GM12872 (cell line): ENCODE measurements around the gene ARHGAP21.

ENCODE experiments used
- CTCF ChIP-seq: IDR thresholded peaks from 3 replicates; pipeline ENCODE4 v1.5.1; 2011; ENCODE audit warnings: low read depth, mild to moderate bottlenecking, low read length, moderate library complexity; ENCODE audit not compliant: insufficient read depth

Gene ARHGAP21

GRCh38 chr10:24723788-24724380 is at the start of gene ARHGAP21:
Gene ARHGAP21, minus strand, starts transcription at chr10:24723887. Its CDS starts 1,988 bp downstream, at chr10:24721899.
- TF ChIP-seq CTCF = no peak

GRCh38 chr10:24771943-24772694 is 48.4 kb upstream of the ARHGAP21 start:
- TF ChIP-seq CTCF = no peak

DNA sequence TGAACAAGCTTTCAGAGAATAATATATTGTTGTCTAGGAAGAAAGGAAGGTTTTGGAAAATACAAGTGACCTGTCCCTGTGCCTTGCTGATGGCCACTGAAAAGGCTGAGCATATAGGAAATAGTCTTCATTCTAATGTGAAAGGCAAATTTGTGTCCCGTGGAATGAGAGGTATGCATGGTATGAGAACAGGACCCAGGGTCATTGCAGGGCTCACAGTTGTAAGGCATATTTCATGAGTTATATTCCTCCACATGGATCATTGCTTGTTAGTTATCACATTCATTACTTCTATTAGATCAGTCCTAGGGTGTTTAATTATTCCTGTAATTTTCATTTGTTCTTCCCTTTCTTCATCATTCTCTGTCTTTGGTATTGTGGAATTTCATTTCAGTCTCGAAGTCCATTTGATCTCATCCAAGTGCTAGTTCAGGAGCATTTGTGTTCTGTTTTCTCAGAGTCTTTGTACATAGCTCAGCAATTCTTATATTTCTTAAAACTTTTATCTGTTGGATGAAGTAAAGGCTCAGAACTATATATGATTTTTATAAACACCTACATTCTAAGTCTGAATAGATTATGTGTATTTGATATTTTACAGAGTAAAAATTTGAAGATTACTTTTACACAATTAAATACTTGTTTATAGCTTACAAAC is 39.4 kb upstream of the ARHGAP21 start:
- no peak for TF ChIP-seq CTCF

- no peak for TF ChIP-seq CTCF
These were observed 38.7 kb upstream of the ARHGAP21 start for GRCh38 chr10:24762161-24762924.

- TF ChIP-seq CTCF = no peak
These were observed 36.0 kb upstream of the ARHGAP21 start for GRCh38 chr10:24759672-24760071.

- no peak for TF ChIP-seq CTCF
These were observed 32.6 kb upstream of the ARHGAP21 start for GRCh38 chr10:24756283-24756682.

GRCh38 chr10:24751716-24752115 is 28.0 kb upstream of the ARHGAP21 start:
- TF ChIP-seq CTCF = no peak
